ENCODE results near the gene TTYH2.

GRCh38 chr17:74274060-74274708 lies 60.8 kb downstream of the TTYH2 start, which contains the start of gene DNAI2:
- TF ChIP-seq CTCF (conservative IDR thresholded peaks at IDR 0.05; ENCODE audit: low read depth in 2 of 2) (0 out of 4 replicates have a peak, but pooled peaks have one; percentile 1 to 11), NANOG (IDR thresholded peaks at IDR 0.05; ENCODE audit: borderline replicate concordance) (no peak), EZH2phosphoT487 (IDR thresholded peaks at IDR 0.05; ENCODE audit: unreplicated experiment) (no peak), EZH2 (IDR thresholded peaks at IDR 0.05; ENCODE audit: low read depth, unreplicated experiment) (no peak), POLR2AphosphoS5 (IDR thresholded peaks at IDR 0.05; ENCODE audit: low read depth) (no peak), JUNB (IDR thresholded peaks at IDR 0.05; ENCODE audit: unreplicated experiment) (no peak), REST (IDR thresholded peaks at IDR 0.05; ENCODE audit: unreplicated experiment) (no peak), STAT1 (IDR thresholded peaks at IDR 0.05; ENCODE audit: unreplicated experiment) (no peak), ZNF331 (CRISPR knock-in tag; IDR thresholded peaks at IDR 0.05; ENCODE audit: low read depth) (no peak), CREB1 (CRISPR knock-in tag; IDR thresholded peaks at IDR 0.05; ENCODE audit: low read depth) (0 out of 2 replicates have a peak, but pooled peaks have one; percentile 17), ETS1 (IDR thresholded peaks at IDR 0.05) (no peak)
